HEK293 (cell line): ENCODE measurements around the gene LRRTM4.

Source experiments
- CTCF ChIA-PET: fragments of 350-600 bp; formaldehyde crosslinking; extraction: SDS; loops from one replicate; lab custom pipeline; 2021; ENCODE audit warnings: antibody characterized with exemption; lab: Yijun Ruan, JAX
- POLR2A ChIA-PET: fragments of 300-600 bp; formaldehyde crosslinking; extraction: SDS; loops from one replicate; lab custom pipeline; 2020; ENCODE audit warnings: antibody characterized with exemption, inconsistent platforms; lab: Yijun Ruan, JAX
- H3K27ac ChIP-seq: fragments of 200-500 bp; sonication (Bioruptor generic); 2 replicates; pipeline ENCODE4 v1.5.1; 2014; ENCODE audit warnings: low read depth, low read length, control low read depth, inconsistent platforms; ENCODE audit errors: extremely low read depth
- H3K36me3 ChIP-seq, 2 experiments: fragments of 200-500 bp in 1 of 2; sonication (Bioruptor generic) in 1 of 2; 1 replicate in 1 of 2; 2 replicates in 1 of 2; pipeline ENCODE4 v1.5.1; 2014 to 2017; ENCODE audit warnings: inconsistent platforms in 2 of 2, low read length in 2 of 2; ENCODE audit not compliant: control insufficient read depth in 2 of 2, insufficient read depth in 1 of 2
- H3K4me1 ChIP-seq: fragments of 200-500 bp; sonication (Bioruptor generic); 2 replicates; pipeline ENCODE4 v1.5.1; 2014; ENCODE audit warnings: mild to moderate bottlenecking, low read length, inconsistent platforms; ENCODE audit not compliant: control insufficient read depth, insufficient read depth
- H3K4me3 ChIP-seq: 2 replicates; pipeline ENCODE4 v1.5.1; 2011; ENCODE audit warnings: low read depth, mild to moderate bottlenecking, control low read depth, low read length, moderate library complexity
- H3K9me3 ChIP-seq: fragments of 200-500 bp; sonication (Bioruptor generic); 2 replicates; pipeline ENCODE4 v1.5.1; 2014; ENCODE audit warnings: low read depth, low read length, inconsistent platforms; ENCODE audit not compliant: control insufficient read depth, insufficient read depth
- TCF7L2 ChIP-seq: IDR thresholded peaks from 2 replicates; pipeline ENCODE4 v1.6.1; 2011; ENCODE audit warnings: low read depth, mild to moderate bottlenecking, inconsistent platforms, low read length, moderate library complexity, borderline replicate concordance
- ZEB2 ChIP-seq: fragments of 450-650 bp; formaldehyde crosslinking; IDR thresholded peaks from 2 replicates; pipeline ENCODE4 v1.5.1; 2016; ENCODE audit warnings: missing biosample characterization, missing genetic modification characterization
- ZNF140 ChIP-seq: fragments of 450-650 bp; formaldehyde crosslinking; IDR thresholded peaks from 2 replicates; pipeline ENCODE4 v1.5.1; 2016; ENCODE audit warnings: missing biosample characterization, missing genetic modification characterization
- ZNF16 ChIP-seq: fragments of 450-650 bp; formaldehyde crosslinking; IDR thresholded peaks from 2 replicates; pipeline ENCODE4 v1.5.1; 2016; ENCODE audit warnings: low read depth, missing biosample characterization, missing genetic modification characterization
- ZNF19 ChIP-seq: fragments of 450-650 bp; formaldehyde crosslinking; IDR thresholded peaks from 2 replicates; pipeline ENCODE4; 2016; ENCODE audit warnings: missing biosample characterization, missing genetic modification characterization, low read depth
- ZNF202 ChIP-seq: fragments of 450-650 bp; formaldehyde crosslinking; IDR thresholded peaks from 2 replicates; pipeline ENCODE4 v1.5.1; 2016; ENCODE audit warnings: missing biosample characterization, missing genetic modification characterization, borderline replicate concordance
- ZNF423 ChIP-seq: fragments of 450-650 bp; formaldehyde crosslinking; IDR thresholded peaks from 2 replicates; pipeline ENCODE4 v1.5.1; 2016; ENCODE audit warnings: missing biosample characterization, missing genetic modification characterization
- ZNF624 ChIP-seq: fragments of 450-650 bp; formaldehyde crosslinking; IDR thresholded peaks from 2 replicates; pipeline ENCODE4 v1.5.1; 2017; ENCODE audit warnings: missing biosample characterization, missing genetic modification characterization
- ZNF654 ChIP-seq: fragments of 450-650 bp; formaldehyde crosslinking; IDR thresholded peaks from 2 replicates; pipeline ENCODE4 v1.5.1; 2016; ENCODE audit warnings: low read depth, missing biosample characterization, missing genetic modification characterization
- ZNF791 ChIP-seq: fragments of 450-650 bp; formaldehyde crosslinking; IDR thresholded peaks from 2 replicates; pipeline ENCODE4 v1.5.1; 2016; ENCODE audit warnings: missing biosample characterization, missing genetic modification characterization
- TF ChIP-seq, protein P1 (sequence below): fragments of 450-650 bp; formaldehyde crosslinking; IDR thresholded peaks from 2 replicates; pipeline ENCODE4 v1.5.1; 2016; ENCODE audit warnings: missing biosample characterization, missing genetic modification characterization, borderline replicate concordance
- TF ChIP-seq, protein P2 (sequence below): fragments of 450-650 bp; formaldehyde crosslinking; IDR thresholded peaks from 2 replicates; pipeline ENCODE4 v1.5.1; 2017; ENCODE audit warnings: missing biosample characterization, mild to moderate bottlenecking, missing genetic modification characterization, moderate library complexity
- TF ChIP-seq, protein P3 (sequence below): fragments of 450-650 bp; formaldehyde crosslinking; IDR thresholded peaks from 2 replicates; pipeline ENCODE4 v1.5.1; 2016; ENCODE audit warnings: missing biosample characterization, missing genetic modification characterization
- TF ChIP-seq, protein P4 (sequence below): fragments of 450-650 bp; formaldehyde crosslinking; IDR thresholded peaks from 2 replicates; pipeline ENCODE4 v1.5.1; 2016; ENCODE audit warnings: missing biosample characterization, missing genetic modification characterization
- TF ChIP-seq, protein P5 (sequence below): fragments of 450-650 bp; formaldehyde crosslinking; IDR thresholded peaks from 2 replicates; pipeline ENCODE4 v1.5.1; 2016; ENCODE audit warnings: missing biosample characterization, missing genetic modification characterization, borderline replicate concordance
- TF ChIP-seq, protein P6 (sequence below): fragments of 450-650 bp; formaldehyde crosslinking; IDR thresholded peaks from 2 replicates; pipeline ENCODE4 v1.5.1; 2017; ENCODE audit warnings: missing biosample characterization, missing genetic modification characterization

Gene LRRTM4

DNA sequence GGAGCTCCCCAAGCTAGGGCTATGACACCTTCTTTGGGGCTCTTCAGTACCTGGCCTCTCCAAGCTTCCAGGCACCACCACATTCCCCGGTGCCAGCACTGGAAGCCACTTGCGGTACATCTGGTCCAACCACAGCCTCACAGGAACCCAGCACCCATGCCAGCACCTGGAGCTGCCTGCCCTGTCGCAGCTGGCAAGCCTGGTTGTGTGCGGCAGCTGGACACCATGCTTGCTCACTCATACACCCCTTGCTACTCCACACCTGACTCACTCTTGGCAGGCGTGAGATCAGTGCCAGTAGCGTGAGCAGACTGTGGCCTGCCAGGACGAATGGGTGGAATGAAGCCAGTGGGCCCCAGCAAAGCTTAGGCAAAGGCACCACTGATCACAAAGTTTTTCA, 34.0 kb downstream of the LRRTM4 start:
- Histone ChIP-seq H3K9me3 (no peaks in the 10 kb centered on the region), H3K4me3 (no peak overlapping the region), H3K27ac (no peak overlapping the region), H3K4me1 (no peaks in the 10 kb centered on the region), H3K36me3 (no peaks in the 10 kb centered on the region)
- TF ChIP-seq ZNF202 (tag by site-specific recombination) (no peak), ZNF16 (no peak), ZNF423 (no peak), ZNF791 (tag by site-specific recombination) (no peak), ZNF654 (tag by site-specific recombination) (no peak), ZNF140 (tag by site-specific recombination) (no peak), ZNF624 (tag by site-specific recombination) (no peak), ZEB2 (tag by site-specific recombination) (no peak), TCF7L2 (no peak), ZNF19 (tag by site-specific recombination) (no peak)
- TF ChIP-seq, protein P1, sequence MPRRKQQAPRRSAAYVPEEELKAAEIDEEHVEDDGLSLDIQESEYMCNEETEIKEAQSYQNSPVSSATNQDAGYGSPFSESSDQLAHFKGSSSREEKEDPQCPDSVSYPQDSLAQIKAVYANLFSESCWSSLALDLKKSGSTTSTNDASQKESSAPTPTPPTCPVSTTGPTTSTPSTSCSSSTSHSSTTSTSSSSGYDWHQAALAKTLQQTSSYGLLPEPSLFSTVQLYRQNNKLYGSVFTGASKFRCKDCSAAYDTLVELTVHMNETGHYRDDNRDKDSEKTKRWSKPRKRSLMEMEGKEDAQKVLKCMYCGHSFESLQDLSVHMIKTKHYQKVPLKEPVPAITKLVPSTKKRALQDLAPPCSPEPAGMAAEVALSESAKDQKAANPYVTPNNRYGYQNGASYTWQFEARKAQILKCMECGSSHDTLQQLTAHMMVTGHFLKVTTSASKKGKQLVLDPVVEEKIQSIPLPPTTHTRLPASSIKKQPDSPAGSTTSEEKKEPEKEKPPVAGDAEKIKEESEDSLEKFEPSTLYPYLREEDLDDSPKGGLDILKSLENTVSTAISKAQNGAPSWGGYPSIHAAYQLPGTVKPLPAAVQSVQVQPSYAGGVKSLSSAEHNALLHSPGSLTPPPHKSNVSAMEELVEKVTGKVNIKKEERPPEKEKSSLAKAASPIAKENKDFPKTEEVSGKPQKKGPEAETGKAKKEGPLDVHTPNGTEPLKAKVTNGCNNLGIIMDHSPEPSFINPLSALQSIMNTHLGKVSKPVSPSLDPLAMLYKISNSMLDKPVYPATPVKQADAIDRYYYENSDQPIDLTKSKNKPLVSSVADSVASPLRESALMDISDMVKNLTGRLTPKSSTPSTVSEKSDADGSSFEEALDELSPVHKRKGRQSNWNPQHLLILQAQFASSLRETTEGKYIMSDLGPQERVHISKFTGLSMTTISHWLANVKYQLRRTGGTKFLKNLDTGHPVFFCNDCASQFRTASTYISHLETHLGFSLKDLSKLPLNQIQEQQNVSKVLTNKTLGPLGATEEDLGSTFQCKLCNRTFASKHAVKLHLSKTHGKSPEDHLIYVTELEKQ = no peak
- TF ChIP-seq, protein P2, sequence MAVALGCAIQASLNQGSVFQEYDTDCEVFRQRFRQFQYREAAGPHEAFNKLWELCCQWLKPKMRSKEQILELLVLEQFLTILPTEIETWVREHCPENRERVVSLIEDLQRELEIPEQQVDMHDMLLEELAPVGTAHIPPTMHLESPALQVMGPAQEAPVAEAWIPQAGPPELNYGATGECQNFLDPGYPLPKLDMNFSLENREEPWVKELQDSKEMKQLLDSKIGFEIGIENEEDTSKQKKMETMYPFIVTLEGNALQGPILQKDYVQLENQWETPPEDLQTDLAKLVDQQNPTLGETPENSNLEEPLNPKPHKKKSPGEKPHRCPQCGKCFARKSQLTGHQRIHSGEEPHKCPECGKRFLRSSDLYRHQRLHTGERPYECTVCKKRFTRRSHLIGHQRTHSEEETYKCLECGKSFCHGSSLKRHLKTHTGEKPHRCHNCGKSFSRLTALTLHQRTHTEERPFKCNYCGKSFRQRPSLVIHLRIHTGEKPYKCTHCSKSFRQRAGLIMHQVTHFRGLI (tag by site-specific recombination) = no peak
- TF ChIP-seq, protein P3, sequence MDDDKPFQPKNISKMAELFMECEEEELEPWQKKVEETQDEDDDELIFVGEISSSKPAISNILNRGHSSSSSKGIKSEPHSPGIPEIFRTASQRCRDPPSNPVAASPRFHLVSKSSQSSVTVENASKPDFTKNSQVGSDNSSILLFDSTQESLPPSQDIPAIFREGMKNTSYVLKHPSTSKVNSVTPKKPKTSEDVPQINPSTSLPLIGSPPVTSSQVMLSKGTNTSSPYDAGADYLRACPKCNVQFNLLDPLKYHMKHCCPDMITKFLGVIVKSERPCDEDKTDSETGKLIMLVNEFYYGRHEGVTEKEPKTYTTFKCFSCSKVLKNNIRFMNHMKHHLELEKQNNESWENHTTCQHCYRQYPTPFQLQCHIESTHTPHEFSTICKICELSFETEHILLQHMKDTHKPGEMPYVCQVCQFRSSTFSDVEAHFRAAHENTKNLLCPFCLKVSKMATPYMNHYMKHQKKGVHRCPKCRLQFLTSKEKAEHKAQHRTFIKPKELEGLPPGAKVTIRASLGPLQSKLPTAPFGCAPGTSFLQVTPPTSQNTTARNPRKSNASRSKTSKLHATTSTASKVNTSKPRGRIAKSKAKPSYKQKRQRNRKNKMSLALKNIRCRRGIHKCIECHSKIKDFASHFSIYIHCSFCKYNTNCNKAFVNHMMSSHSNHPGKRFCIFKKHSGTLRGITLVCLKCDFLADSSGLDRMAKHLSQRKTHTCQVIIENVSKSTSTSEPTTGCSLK = no peak
- TF ChIP-seq, protein P4, sequence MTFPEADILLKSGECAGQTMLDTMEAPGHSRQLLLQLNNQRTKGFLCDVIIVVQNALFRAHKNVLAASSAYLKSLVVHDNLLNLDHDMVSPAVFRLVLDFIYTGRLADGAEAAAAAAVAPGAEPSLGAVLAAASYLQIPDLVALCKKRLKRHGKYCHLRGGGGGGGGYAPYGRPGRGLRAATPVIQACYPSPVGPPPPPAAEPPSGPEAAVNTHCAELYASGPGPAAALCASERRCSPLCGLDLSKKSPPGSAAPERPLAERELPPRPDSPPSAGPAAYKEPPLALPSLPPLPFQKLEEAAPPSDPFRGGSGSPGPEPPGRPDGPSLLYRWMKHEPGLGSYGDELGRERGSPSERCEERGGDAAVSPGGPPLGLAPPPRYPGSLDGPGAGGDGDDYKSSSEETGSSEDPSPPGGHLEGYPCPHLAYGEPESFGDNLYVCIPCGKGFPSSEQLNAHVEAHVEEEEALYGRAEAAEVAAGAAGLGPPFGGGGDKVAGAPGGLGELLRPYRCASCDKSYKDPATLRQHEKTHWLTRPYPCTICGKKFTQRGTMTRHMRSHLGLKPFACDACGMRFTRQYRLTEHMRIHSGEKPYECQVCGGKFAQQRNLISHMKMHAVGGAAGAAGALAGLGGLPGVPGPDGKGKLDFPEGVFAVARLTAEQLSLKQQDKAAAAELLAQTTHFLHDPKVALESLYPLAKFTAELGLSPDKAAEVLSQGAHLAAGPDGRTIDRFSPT (tag by site-specific recombination) = no peak
- TF ChIP-seq, protein P5, sequence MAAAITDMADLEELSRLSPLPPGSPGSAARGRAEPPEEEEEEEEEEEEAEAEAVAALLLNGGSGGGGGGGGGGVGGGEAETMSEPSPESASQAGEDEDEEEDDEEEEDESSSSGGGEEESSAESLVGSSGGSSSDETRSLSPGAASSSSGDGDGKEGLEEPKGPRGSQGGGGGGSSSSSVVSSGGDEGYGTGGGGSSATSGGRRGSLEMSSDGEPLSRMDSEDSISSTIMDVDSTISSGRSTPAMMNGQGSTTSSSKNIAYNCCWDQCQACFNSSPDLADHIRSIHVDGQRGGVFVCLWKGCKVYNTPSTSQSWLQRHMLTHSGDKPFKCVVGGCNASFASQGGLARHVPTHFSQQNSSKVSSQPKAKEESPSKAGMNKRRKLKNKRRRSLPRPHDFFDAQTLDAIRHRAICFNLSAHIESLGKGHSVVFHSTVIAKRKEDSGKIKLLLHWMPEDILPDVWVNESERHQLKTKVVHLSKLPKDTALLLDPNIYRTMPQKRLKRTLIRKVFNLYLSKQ (tag by site-specific recombination) = no peak
- TF ChIP-seq, protein P6, sequence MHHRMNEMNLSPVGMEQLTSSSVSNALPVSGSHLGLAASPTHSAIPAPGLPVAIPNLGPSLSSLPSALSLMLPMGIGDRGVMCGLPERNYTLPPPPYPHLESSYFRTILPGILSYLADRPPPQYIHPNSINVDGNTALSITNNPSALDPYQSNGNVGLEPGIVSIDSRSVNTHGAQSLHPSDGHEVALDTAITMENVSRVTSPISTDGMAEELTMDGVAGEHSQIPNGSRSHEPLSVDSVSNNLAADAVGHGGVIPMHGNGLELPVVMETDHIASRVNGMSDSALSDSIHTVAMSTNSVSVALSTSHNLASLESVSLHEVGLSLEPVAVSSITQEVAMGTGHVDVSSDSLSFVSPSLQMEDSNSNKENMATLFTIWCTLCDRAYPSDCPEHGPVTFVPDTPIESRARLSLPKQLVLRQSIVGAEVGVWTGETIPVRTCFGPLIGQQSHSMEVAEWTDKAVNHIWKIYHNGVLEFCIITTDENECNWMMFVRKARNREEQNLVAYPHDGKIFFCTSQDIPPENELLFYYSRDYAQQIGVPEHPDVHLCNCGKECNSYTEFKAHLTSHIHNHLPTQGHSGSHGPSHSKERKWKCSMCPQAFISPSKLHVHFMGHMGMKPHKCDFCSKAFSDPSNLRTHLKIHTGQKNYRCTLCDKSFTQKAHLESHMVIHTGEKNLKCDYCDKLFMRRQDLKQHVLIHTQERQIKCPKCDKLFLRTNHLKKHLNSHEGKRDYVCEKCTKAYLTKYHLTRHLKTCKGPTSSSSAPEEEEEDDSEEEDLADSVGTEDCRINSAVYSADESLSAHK (tag by site-specific recombination) = no peak
- ChIA-PET POLR2A (no interaction called here), CTCF (no interaction called here)
